Transverse colon (tissue), 3 donors: ENCODE results near the gene CASP8.

ENCODE experiments used
- CTCF ChIP-seq, 5 experiments: fragments of 200-600 bp in 3 of 5; fragments of 450-650 bp in 2 of 5; sonication (generic) in 3 of 5; IDR thresholded peaks; 1 replicate in 2 of 5; 2 replicates in 3 of 5; pipeline ENCODE4 v1.5.1; 2016 to 2017; ENCODE audit warnings: antibody characterized with exemption in 5 of 5, inconsistent platforms in 3 of 5, mild to moderate bottlenecking in 2 of 5, moderate library complexity in 1 of 5
- EP300 ChIP-seq: sonication (generic); formaldehyde crosslinking; IDR thresholded peaks from one replicate; pipeline ENCODE4 v1.6.1; 2017; ENCODE audit warnings: antibody characterized with exemption, low read depth
- POLR2A ChIP-seq: fragments of 450-650 bp; IDR thresholded peaks from one replicate; pipeline ENCODE4 v1.6.1; 2016; ENCODE audit warnings: antibody characterized with exemption, mild to moderate bottlenecking, moderate library complexity

GRCh38 chr2:201262718-201263117, 2.4 kb downstream of the CASP8 start:
- TF ChIP-seq POLR2A (no peak), CTCF (IDR thresholded peaks at IDR 0.05) (no peak), EP300 (no peak)
